ENCODE results near the gene BMP4.

The BMP4 gene

GRCh38 chr14:53946404-53947093 is 10.1 kb downstream of the BMP4 start:
- no peak for DNase-seq (ENCODE audit: low spot score)

GRCh38 chr14:53946071-53946403 is 10.6 kb downstream of the BMP4 start:
- no peak for DNase-seq (ENCODE audit: low spot score)

GRCh38 chr14:53943751-53944083 is 12.9 kb downstream of the BMP4 start:
- no peak for DNase-seq (ENCODE audit: low spot score)

- DNase-seq (ENCODE audit: low spot score): no peak
Measured at GRCh38 chr14:53942970-53943750, 13.5 kb downstream of the BMP4 start.

- DNase-seq (ENCODE audit: low spot score): no peak
Measured at GRCh38 chr14:53938136-53938837, 18.3 kb downstream of the BMP4 start.

- no peak for DNase-seq (ENCODE audit: low spot score)
Measured at GRCh38 chr14:53934778-53935414, 21.7 kb downstream of the BMP4 start.

GRCh38 chr14:53932966-53933365 is 23.7 kb downstream of the BMP4 start:
- DNase-seq (ENCODE audit: low spot score): no peak

- no peak for DNase-seq (ENCODE audit: low spot score)
Measured at GRCh38 chr14:53929871-53930715, 26.5 kb downstream of the BMP4 start.

GRCh38 chr14:53927171-53927570 is 29.5 kb downstream of the BMP4 start:
- no peak for DNase-seq (ENCODE audit: low spot score)

- no peak for DNase-seq (ENCODE audit: low spot score)
Measured at GRCh38 chr14:53925201-53925766, 31.3 kb downstream of the BMP4 start.

GRCh38 chr14:53924753-53925152 is 31.9 kb downstream of the BMP4 start:
- no peak for DNase-seq (ENCODE audit: low spot score)

GRCh38 chr14:53921027-53921426 is 35.6 kb downstream of the BMP4 start:
- DNase-seq (ENCODE audit: low spot score): no peak

GRCh38 chr14:53916239-53916638 is 40.4 kb downstream of the BMP4 start:
- no peak for DNase-seq (ENCODE audit: low spot score)

GRCh38 chr14:53915364-53916014 is 41.1 kb downstream of the BMP4 start:
- no peak for DNase-seq (ENCODE audit: low spot score)

- no peak for DNase-seq (ENCODE audit: low spot score)
Measured at GRCh38 chr14:53912021-53912420, 44.6 kb downstream of the BMP4 start.

- DNase-seq (ENCODE audit: low spot score): no peak
Measured at GRCh38 chr14:53908416-53908815, 48.2 kb downstream of the BMP4 start.

- DNase-seq (ENCODE audit: low spot score): no peak
Measured at GRCh38 chr14:53902307-53902706, 54.3 kb downstream of the BMP4 start.

GRCh38 chr14:53900499-53900898 is 56.1 kb downstream of the BMP4 start:
- DNase-seq (ENCODE audit: low spot score): no peak
